ENCODE measurements around the gene DUS3L.

The DUS3L gene

GRCh38 chr19:5826531-5827341, 35.8 kb upstream of the DUS3L start:
- no peak overlapping the region for H3K4me3 ChIP-seq (ENCODE audit: low read depth, low read length)
- no peak for DNase-seq (ENCODE audit: low read depth)
- TF ChIP-seq CTCF (IDR thresholded peaks at IDR 0.05; ENCODE audit: low read depth, low read length, missing control alignments): no peak

- no peak for TF ChIP-seq CTCF (IDR thresholded peaks at IDR 0.05; ENCODE audit: low read depth, low read length, missing control alignments)
- no peak overlapping the region for H3K4me3 ChIP-seq (ENCODE audit: low read depth, low read length)
- DNase-seq (ENCODE audit: low read depth): no peak
Measured at GRCh38 chr19:5825178-5825577, 34.2 kb upstream of the DUS3L start.

GRCh38 chr19:5824751-5825150, 33.8 kb upstream of the DUS3L start:
- DNase-seq (ENCODE audit: low read depth): no peak
- no peak for TF ChIP-seq CTCF (IDR thresholded peaks at IDR 0.05; ENCODE audit: low read depth, low read length, missing control alignments)
- no peak overlapping the region for H3K4me3 ChIP-seq (ENCODE audit: low read depth, low read length)

- no peak for DNase-seq (ENCODE audit: low read depth)
- no peak overlapping the region for H3K4me3 ChIP-seq (ENCODE audit: low read depth, low read length)
- TF ChIP-seq CTCF (IDR thresholded peaks at IDR 0.05; ENCODE audit: low read depth, low read length, missing control alignments): no peak
Measured at GRCh38 chr19:5823579-5824281, 32.8 kb upstream of the DUS3L start.

- TF ChIP-seq CTCF (IDR thresholded peaks at IDR 0.05; ENCODE audit: low read depth, low read length, missing control alignments): no peak
- H3K4me3 ChIP-seq (ENCODE audit: low read depth, low read length): no peak overlapping the region
- DNase-seq (ENCODE audit: low read depth): no peak
Measured at GRCh38 chr19:5822181-5822844, 31.4 kb upstream of the DUS3L start.

- H3K4me3 ChIP-seq (ENCODE audit: low read depth, low read length): no peak overlapping the region
- DNase-seq (ENCODE audit: low read depth): no peak
- TF ChIP-seq CTCF (IDR thresholded peaks at IDR 0.05; ENCODE audit: low read depth, low read length, missing control alignments): no peak
Measured at GRCh38 chr19:5821521-5822180, 30.7 kb upstream of the DUS3L start.
